8988T (cell line): Measurements from ENCODE around the gene CASR.

Experiments used
- DNase-seq: peaks from one replicate; pipeline ENCODE4 v3.0.0; 2011

CASR gene

DNA sequence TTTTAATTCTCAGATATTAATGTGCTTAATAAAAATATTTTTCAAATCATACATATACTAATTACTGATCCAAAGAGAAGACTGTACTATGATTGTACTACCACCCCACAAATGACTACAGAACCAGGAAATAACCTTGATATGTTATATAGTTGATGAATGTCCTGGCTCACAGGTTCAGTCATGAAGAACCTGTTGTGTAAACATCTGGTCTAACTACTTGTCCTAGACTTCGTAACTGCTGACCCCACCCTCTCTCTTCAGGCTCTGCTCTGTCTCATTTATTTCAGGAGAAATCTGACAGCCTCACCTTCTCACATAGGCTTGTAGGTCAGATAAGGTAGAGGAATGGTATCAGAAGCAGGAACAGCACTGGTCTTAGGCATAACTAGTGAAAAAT, 126.9 kb downstream of the CASR start:
- DNase-seq: no peak

DNA sequence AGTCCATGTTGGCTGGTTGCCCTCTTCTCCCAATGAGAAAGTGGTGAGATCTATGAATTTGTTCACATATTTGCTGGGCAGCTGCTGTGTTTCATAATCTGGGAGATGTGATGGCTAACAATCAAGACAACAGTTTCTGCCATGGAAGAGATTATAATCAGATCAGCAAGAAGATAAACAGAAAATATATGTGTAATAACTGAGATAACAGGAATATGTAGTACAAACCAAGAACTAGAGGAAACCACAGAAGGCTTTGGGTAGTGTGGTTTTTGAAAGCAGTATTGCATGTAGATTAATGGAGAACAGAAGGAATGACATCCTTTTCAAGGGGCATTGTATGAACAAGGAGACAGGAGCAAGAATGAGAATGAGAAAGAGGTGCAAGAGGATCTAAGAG, 129.4 kb downstream of the CASR start:
- DNase-seq: no peak

- no peak for DNase-seq
Observed at GRCh38 chr3:122313281-122313680, 129.8 kb downstream of the CASR start.

DNA sequence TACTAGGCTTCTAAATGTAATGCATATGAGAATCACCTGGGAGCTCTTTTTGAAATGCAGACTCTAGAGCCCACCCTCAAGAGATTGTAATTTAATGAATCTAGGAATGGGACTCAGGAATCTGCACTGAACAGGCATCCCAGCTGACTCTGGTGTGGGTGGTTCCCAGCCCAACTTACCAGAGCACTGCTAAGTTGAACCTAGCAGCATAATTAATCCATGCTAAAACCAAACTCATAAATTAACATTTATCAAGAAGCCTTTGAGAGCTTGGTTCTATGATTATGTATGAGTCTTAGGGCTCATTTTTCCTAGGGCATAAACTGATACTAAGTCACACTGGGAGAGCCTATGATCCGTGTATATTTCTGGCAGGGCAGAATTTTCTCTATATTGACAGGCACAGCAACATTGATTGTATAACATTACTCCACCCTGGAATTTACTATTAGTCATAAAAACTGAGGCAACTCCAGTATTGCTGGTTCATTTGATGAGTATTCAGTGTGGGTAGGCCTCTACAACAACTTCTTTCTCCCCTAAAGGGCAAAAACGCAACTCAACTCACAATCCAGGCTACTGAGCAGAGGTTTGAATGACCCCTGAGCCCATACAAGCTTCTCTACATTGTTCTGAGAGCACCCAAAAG, 130.9 kb downstream of the CASR start:
- no peak for DNase-seq

GRCh38 chr3:122315619-122316018, 132.2 kb downstream of the CASR start:
- DNase-seq: no peak

GRCh38 chr3:122316368-122316767, 132.9 kb downstream of the CASR start:
- DNase-seq: no peak

DNA sequence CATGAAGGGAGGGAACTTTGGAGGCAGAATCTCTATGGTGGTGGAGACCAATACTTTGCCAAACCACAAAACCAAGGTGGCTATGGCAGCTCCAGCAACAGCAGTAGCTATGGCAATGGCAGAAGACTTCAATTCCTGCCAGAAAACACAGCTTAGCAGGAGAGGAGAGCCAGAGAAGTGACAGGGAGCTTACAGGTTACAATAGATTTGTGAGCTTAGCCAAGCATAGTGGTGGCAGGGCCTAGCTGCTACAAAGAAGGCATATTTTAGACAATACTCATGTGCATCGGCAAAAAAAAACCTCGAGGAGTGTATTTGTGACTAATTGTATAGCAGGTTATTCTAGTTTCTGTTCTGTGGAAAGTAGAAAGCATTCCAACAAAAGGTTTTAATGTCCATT, 135.2 kb downstream of the CASR start:
- no peak for DNase-seq

DNA sequence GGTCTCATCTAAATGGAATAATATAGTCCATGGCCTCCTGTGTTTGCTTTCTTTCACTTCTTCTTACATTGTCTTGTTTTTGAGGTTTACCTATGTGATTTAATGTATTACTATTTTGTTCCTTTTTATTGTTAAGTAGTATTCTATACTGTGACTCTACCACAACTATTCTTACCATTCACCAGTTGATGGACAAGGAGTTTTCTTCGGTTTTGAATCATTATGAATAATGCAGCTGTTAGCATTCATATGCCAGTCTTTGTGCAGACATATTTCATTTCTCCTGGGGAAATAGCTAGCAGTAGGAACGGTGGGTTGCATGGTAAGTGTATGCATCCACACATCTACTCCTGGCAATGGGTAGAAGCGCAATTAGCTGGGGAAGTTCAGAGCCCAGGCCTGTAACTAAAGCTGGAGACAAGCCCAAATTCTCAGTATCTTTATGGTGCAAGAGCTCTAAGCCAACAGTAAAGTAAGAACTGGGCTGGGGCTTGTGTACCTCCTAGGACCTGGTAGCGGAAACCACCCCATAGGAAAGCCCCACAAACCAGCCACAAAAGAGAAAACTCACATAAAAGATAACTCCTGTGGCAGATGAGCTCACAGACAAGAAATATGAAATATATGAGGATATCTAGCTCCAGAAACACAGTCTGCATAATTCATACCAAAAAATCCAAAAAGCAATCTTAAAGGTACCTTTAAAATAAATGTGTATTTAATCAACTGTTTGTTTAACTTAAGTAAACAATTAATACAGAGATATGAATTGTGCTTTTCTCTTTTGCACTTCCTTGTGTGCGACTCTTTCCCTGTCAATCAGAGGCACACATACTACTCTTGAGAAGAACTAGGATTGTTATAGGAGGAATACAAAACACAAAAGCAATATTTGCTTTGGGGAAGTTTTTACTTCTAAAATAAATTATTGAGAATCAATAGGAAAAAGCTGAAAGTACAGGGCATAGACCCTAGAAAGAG, 138.9 kb downstream of the CASR start:
- no peak for DNase-seq

- no peak for DNase-seq
Observed at GRCh38 chr3:122324871-122325323, 141.4 kb downstream of the CASR start, which contains the start of gene CSTA. Gene CSTA (plus strand): TSS chr3:122325248. CDS start chr3:122325293, 45 bp downstream.

GRCh38 chr3:122325769-122326168, 142.3 kb downstream of the CASR start:
- DNase-seq: no peak

GRCh38 chr3:122331886-122332285, 148.4 kb downstream of the CASR start:
- no peak for DNase-seq

- no peak for DNase-seq
Observed at GRCh38 chr3:122332551-122332950, 149.1 kb downstream of the CASR start.
